Parietal lobe (tissue), 1 donor: ENCODE results near the gene TNP1. TPM values are rescaled to one million over a fixed set of nuclear protein-coding genes. Genes with fewer than 3 reads are reported as not detected.

Experiments
- total RNA-seq: library from RNA; depleted of rRNA; stranded (reverse); fragments of >200 nt; gene quantifications from one replicate; pipeline ENCODE4 v1.2.3, GENCODE V29; 2014

TNP1 gene, protein sequence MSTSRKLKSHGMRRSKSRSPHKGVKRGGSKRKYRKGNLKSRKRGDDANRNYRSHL
- not detected for total RNA-seq

DNA sequence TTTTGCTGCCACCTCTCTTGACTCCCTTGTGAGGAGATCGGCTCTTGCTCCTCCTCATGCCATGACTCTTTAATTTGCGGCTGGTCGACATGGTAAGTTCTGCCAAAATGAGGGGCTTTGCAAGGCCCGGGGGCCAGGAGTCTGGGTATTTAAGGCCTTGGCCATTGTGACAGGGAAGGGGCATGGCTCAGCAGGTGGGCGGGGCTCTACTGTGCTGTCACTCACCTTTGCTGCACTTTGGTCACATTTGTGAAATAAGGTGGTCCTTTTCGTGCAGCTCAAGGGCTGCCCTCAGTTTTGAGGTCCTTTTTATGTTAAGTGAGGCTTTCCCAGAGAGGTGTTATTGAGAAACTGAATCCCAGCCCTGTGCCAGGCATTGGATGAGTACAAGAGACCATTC is at the start of gene TNP1:
TNP1 (minus strand) TSS at position 121 of the 400 bp plus-strand sequence; CDS start at position 91, 30 bp downstream.

Other genes with a start within 250 kb of the TNP1 start
- 124 TPM for gene IGFBP2, start 226.6 kb downstream of the TNP1 start, total RNA-seq
- gene IGFBP5, start 164.5 kb downstream of the TNP1 start, total RNA-seq: 11.6 TPM